ENCODE results near the gene PLXNA2. TPM values are rescaled to one million over a fixed set of nuclear protein-coding genes. Genes with fewer than 3 reads are reported as not detected.

Gene PLXNA2
- total RNA-seq, 2 experiments from 2014 or later, result 0.08 TPM; not detected in 1

DNA sequence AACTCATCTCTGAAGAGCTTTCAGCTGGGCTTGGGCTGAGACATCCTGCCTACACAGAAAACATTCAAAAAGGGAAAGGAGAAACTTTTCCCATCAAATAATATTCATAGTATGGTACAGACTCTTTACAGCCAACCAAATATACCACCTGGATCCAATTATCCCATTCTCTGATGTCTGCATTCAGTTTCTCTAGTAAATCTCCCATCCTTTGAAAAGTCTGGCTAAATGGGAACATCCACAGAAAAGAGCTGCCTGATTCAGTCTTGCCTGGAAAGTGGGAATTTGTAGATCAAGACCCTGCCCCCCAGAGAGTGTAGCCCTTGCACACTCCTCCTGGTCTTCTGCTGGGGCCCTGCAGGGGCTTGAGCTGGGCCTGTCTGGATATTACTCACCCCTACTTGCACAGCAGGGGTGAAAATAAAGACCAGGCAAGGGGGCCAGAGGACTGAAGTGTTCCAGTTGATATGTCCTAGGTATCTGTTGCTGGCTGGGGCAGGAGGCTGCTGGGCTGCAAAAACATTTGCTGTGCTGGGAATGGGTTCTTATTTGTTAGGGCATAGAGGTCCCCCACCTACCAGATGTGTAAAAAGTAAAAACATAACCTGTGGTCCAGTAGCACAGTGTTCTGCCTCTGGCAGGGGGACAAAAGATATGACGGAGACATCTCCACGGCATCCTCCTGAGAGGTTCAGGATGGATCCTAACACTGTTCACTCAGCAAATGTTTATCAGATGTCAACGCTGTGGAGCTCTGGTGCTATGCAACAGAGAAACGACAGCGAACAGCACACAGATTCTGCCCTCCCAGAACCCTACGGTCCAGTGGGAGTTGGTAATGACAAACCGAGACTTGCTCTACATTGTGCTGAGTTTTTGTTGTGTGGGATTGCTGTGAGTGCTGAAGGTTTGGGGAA is 140.3 kb downstream of the PLXNA2 start:
- H3K27me3 Mint-ChIP-seq, result no peaks in the 10 kb centered on the region
- no peak overlapping the region for H3K27ac Mint-ChIP-seq
- H3K36me3 Mint-ChIP-seq, result no peaks in the 10 kb centered on the region
- no peaks in the 10 kb centered on the region for H3K4me1 Mint-ChIP-seq
- H3K9me3 Mint-ChIP-seq, result no peaks in the 10 kb centered on the region
- no peak for DNase-seq
- H3K4me3 Mint-ChIP-seq, result no peak overlapping the region

DNA sequence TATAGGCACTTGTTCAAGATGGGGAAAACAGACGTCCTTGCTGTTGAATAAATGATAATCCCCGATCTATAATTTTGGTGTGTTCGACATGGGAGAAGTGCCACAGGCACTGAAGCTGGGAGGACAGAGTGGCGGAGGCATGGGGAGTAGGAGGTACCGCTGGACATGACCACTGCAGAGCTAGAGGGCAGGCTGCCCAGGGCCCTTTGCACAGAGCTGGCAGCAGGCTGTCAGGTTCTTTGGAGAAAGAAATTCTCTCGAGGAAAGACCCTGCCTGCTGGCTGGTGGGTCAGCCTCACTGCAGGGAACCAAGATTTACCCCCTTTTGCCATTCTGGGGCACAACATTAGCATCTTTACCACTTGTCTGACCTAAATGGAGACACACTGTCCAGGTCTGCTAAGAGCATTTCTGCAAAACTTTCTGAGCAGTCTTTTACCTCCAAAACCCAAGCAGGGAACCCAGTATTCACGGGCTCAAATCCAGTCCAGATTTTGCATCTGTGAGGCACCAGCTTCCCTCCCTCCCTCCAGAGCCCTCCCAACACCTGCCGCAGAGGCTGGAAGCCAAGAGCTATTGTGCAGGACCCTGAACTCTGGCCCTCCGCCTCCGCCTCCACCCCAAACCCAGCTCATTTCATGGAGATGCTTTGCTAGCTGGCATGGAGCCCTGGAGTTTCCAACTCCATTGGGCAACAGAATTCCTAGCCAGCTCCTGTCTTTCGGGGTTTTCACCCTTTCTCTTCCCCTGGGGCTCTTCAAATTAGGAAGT is 142.3 kb downstream of the PLXNA2 start:
- Mint-ChIP-seq H3K4me1 (no peaks in the 10 kb centered on the region), H3K9me3 (no peaks in the 10 kb centered on the region), H3K27me3 (no peaks in the 10 kb centered on the region), H3K36me3 (no peaks in the 10 kb centered on the region), H3K4me3 (no peak overlapping the region), H3K27ac (no peak overlapping the region)
- no peak for DNase-seq

DNA sequence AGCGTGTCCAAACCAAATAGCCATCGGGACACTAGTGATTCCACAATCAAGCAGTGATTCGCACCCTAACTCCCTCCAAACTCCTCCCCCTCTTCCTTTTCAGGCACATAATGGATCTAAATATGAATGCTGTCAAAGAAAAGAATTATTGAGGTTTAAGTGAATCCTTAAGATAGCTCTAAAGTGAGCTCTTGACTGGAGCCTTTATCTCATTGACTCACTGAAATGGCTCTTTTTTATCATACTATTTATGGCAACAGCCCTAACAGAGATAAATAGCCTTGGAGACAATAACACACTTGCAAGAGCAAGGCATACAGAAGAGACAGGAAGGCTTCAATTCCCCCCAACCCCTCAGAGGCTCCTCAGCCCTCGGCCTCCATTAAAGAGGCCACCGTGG is 143.3 kb downstream of the PLXNA2 start:
- H3K27ac Mint-ChIP-seq, result no peak overlapping the region
- H3K9me3 Mint-ChIP-seq, result no peaks in the 10 kb centered on the region

DNA sequence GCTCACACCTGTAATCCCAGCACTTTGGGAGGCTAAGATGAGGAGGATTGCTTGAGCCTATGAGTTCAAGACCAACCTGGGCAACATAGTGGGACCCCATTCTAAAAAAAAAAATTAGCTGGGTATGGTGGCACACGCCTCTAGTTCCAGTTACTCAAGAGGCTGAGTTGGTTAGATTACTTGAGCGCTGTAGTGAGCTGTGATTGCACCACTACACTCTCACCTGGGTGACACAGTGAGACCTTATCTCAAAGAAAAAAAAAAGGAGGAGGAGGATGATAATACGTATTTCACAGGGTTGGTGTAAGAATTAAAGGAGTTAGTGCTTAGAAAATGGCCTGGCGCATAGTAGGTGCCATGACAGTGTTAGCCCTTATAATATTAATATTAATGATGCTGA is 144.1 kb downstream of the PLXNA2 start:
- Mint-ChIP-seq H3K4me3 (no peak overlapping the region), H3K9me3 (no peaks in the 10 kb centered on the region), H3K4me1 (no peaks in the 10 kb centered on the region), H3K36me3 (no peaks in the 10 kb centered on the region), H3K27ac (no peak overlapping the region), H3K27me3 (no peaks in the 10 kb centered on the region)
- DNase-seq, result no peak

More for the DNA sequence above, 143.3 kb downstream of the PLXNA2 start:
- no peak overlapping the region for H3K4me3 Mint-ChIP-seq
- no peak for DNase-seq
- H3K36me3 Mint-ChIP-seq, result no peaks in the 10 kb centered on the region
- H3K27me3 Mint-ChIP-seq, result no peaks in the 10 kb centered on the region
- no peaks in the 10 kb centered on the region for H3K4me1 Mint-ChIP-seq

DNA sequence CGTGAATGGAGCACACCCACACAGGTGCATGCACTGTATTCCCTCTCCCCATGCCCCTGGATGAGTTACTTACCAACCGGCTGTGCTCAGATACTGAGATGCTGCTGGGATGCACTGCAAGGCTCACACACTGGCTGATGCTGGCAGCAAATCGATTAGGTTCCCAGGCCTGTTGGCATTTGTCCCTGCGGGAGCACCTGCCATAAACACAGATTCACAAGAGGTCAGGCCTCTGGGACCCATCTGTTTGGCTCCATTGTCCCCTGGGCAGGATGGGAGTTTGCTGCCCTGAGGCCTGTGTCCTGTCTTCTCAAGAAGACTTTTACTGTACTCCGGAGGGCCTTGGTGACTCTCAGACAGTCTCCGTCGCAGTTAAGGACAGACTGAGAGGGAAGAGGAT is 145.4 kb downstream of the PLXNA2 start:
- no peak for DNase-seq
- Mint-ChIP-seq H3K27me3 (no peaks in the 10 kb centered on the region), H3K9me3 (no peaks in the 10 kb centered on the region), H3K4me3 (no peak overlapping the region), H3K27ac (no peak overlapping the region), H3K4me1 (no peaks in the 10 kb centered on the region), H3K36me3 (no peaks in the 10 kb centered on the region)

DNA sequence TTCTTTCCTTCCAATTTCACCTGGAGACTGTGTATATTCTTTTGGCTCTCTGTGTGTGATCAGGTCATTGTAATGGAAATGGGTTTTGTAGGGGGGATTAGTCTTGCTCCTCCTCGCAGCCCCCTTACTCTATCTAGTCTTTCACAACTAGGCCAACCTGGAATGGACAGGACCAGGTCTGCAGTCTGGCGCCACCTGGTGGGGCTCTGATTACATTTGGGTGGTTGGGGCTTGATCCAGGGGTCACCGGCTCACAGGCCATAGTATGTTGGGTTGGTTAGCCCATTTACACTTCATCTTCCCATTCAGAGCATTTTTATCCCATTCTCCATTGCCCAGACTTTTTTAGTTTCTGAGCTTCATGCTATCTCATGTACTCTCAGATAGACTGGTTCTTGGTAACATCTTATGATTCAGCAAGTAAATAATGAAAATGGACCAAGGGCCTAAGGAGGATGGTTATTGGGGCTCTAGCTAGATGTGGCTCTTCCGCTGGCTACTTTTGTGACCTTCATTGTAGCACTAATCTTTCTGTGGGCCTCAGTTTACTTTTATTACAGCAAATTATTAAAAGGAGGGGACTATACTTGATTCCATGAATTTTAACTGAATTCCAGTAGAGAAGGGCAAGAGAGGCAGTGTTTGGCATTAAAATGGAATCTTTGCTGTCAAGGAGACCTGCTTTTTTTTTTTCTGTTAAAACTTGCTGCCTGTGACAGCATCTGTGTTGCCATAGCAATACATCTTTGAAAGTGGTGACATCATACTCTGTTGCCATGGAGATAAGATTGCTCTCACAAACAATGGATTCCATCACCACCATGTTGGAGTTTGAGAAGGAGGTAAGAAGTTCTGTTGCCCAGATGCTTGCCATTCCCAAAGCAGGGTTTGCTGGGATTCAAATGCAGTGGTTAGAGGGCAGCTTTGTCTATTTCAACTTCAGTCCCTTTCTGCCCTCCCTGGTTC is 150.1 kb downstream of the PLXNA2 start:
- H3K4me1 Mint-ChIP-seq, result peaks cover 2% of the 10 kb centered on the region
- H3K9me3 Mint-ChIP-seq, result no peaks in the 10 kb centered on the region
- DNase-seq, result peak; percentile 61
- H3K27me3 Mint-ChIP-seq, result no peaks in the 10 kb centered on the region
- no peak overlapping the region for H3K27ac Mint-ChIP-seq
- no peak overlapping the region for H3K4me3 Mint-ChIP-seq
- H3K36me3 Mint-ChIP-seq, result no peaks in the 10 kb centered on the region

DNA sequence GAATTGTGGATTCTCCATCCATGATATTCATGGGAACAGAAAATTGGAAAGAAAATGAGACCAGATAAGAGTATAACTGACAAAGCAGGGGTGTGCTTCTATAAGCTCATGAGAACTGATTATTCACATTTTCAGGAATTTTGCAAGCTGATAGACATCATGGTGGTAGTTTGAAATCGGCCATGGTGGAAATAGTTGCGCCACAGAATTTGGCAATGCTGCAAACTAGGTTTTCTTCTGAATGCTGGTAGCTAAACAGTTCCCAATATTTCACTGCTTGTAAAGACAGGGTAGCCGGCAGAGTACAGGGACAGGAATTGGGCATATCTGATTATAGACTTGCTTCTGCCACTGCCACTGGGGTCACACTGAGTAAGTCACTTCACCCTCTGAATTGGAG is 151.1 kb downstream of the PLXNA2 start:
- Mint-ChIP-seq H3K4me3 (no peak overlapping the region), H3K27ac (no peak overlapping the region), H3K4me1 (peaks cover 9% of the 10 kb centered on the region), H3K9me3 (no peaks in the 10 kb centered on the region), H3K36me3 (no peaks in the 10 kb centered on the region), H3K27me3 (no peaks in the 10 kb centered on the region)
- DNase-seq, result no peak

DNA sequence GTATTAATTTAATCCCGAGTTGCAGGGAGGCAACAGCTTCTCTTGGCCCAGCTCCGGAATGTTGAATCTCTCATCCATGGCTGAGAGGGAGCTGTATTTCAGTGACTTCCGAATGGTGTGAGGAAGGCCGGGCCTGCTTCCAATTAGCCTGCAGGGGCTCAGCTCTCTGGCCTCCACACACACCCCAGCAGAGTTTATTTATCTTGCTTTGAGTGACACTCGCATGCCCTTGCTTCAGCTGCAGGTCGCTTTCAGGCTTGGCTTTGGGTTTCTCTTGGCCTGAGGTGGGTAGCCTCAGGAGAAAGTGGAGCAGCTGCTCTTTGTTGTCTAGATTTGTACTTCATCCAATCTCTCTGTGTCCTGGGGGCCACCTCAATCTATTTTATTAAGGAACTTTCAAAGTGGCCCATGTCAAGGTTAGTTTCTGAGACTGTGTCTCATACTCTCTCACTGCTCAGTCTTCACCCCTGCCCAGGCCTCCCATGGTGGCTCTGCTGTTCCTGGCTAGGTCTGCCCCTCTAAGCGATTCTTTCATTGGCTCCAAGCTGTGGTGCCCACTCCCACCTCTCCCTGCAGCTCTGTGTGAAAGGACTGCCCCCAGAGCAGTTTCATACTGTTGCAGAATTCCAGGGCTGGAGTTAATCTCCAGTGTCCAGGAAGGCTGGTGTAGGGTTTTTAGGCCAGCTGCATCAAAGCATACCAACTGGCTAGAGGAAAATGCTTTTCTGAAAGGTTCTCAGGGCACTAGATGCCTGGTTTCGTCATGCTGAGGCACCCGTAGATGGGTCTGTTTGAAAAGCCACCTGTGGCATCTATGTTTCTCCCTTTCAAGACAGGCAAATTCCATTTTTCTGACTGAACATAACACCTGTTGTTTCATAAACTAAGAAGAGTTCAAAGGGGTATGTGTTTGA is 153.5 kb downstream of the PLXNA2 start:
- H3K4me1 Mint-ChIP-seq, result peaks cover 29% of the 10 kb centered on the region
- DNase-seq, result no peak
- no peaks in the 10 kb centered on the region for H3K36me3 Mint-ChIP-seq
- H3K27ac Mint-ChIP-seq, result no peak overlapping the region
- no peaks in the 10 kb centered on the region for H3K27me3 Mint-ChIP-seq
- no peak overlapping the region for H3K4me3 Mint-ChIP-seq
- no peaks in the 10 kb centered on the region for H3K9me3 Mint-ChIP-seq

DNA sequence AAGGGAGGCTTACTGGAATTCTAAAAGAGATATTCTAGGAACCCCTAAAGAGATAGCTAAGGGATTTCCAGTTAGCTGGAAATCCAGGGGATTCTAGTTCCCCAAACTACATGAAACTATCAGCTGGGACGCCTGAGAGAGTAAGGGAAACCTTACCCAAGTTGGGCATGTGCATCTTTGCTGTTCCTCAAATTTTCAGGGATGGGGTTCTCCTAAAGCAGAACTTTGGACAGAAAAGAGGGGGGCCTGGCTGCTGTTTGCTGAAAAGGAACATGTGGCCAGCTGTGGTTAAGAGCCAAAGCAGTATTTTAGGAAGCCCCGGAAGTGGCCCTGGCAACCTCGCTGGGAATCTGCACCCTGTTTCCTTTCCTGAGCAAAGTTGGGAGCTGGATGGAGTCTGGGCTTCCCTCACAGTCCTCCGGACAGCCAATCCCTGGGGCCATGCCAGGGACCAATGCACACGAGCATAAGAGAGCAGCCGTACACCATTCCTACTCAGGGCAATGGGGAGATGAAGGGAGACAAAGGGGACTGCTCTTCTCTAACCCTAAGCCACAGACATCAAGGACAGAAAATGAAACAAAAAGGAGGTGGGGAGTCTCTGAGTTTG is 154.3 kb downstream of the PLXNA2 start:
- Mint-ChIP-seq H3K27ac (no peak overlapping the region), H3K9me3 (no peaks in the 10 kb centered on the region), H3K36me3 (no peaks in the 10 kb centered on the region), H3K27me3 (no peaks in the 10 kb centered on the region), H3K4me1 (peaks cover 30% of the 10 kb centered on the region), H3K4me3 (no peak overlapping the region)
- no peak for DNase-seq

DNA sequence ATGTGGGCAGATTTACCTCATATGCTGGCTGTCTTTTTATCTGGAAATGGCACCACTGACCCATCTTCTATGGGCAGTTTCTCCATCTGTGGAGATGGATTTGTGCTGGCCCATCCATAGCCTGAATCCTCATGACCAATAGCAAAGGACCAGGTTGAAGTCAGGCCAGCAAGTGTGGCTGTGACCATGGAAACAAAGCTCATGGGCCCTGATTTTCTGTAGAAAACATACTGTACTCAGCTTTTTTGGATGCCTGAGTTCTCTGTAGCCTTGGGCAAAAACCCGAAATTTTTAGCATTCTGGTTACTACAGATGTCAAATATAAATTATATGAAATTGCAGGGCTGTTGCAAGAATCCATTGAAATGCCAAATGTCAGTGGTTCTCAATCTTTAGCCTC is 155.0 kb downstream of the PLXNA2 start:
- Mint-ChIP-seq H3K27me3 (no peaks in the 10 kb centered on the region), H3K36me3 (no peaks in the 10 kb centered on the region), H3K9me3 (no peaks in the 10 kb centered on the region), H3K4me1 (peaks cover 30% of the 10 kb centered on the region), H3K4me3 (no peak overlapping the region), H3K27ac (no peak overlapping the region)
- no peak for DNase-seq

DNA sequence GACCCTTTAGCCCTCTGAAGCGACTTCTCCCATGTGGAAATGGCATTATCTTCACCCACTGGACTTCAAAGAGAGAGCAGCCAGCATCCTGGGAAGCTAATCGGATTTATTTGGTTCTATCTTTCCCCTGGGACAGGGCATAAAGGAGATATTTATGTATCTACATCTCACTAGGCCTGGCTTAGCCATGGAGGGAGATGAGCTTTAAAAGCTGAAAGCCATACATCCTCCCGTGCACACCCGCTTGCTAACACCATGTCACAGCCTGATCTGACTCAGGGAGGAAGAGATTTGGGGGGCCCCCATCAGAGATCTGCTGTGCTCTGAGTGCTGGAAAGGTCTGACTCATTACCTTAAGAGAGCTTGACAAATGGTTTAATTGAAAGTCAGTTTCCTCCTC is 155.9 kb downstream of the PLXNA2 start:
- H3K9me3 Mint-ChIP-seq, result no peaks in the 10 kb centered on the region
- H3K27me3 Mint-ChIP-seq, result no peaks in the 10 kb centered on the region
- DNase-seq, result no peak
- H3K36me3 Mint-ChIP-seq, result no peaks in the 10 kb centered on the region
- H3K4me1 Mint-ChIP-seq, result peaks cover 28% of the 10 kb centered on the region
- H3K27ac Mint-ChIP-seq, result no peak overlapping the region
- no peak overlapping the region for H3K4me3 Mint-ChIP-seq

DNA sequence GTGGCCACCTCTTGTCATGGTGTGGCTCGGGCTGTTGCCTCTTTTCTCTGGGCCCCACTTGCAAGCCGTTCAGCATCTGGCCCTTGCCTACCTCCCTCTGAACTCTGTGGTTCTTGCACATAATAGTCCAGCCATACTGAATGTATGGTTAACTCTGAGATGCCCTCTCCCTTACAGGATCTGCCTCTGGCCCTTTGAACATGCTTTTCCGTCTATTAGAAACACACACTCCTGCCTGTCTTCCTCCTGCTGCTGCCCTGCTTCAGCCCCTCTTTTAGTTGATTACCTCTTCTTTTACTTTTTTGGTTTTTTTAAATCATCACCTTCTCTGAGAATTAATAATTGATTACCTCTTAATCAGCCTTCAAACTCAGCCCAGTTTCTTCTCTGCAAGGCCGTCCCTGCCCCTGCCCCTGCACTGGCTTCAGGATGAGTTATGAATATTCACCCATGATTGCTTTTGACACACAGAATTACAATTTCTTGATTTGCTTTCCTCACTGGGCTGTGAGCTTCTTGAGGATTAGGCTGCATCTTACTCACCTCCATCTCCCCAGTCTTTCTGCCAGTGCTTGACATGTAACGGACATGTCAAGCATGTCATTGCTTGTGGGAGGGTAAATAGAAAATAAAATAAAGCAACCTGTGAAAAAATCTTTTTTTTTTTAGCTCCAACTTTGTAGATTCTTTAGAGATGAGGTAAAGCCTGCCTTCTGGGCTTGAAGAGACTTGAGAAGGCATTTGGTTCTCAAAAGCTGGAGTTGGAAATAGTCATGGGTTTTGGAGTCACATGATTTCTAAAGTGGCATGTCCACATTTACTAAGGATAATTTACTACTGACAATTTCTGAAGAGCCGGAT is 158.3 kb downstream of the PLXNA2 start:
- no peaks in the 10 kb centered on the region for H3K36me3 Mint-ChIP-seq
- peaks cover 28% of the 10 kb centered on the region for H3K4me1 Mint-ChIP-seq
- H3K27me3 Mint-ChIP-seq, result no peaks in the 10 kb centered on the region
- DNase-seq, result no peak
- no peaks in the 10 kb centered on the region for H3K9me3 Mint-ChIP-seq
- H3K4me3 Mint-ChIP-seq, result peak overlapping the region; percentile 75
- H3K27ac Mint-ChIP-seq, result peak overlapping the region; percentile 88

DNA sequence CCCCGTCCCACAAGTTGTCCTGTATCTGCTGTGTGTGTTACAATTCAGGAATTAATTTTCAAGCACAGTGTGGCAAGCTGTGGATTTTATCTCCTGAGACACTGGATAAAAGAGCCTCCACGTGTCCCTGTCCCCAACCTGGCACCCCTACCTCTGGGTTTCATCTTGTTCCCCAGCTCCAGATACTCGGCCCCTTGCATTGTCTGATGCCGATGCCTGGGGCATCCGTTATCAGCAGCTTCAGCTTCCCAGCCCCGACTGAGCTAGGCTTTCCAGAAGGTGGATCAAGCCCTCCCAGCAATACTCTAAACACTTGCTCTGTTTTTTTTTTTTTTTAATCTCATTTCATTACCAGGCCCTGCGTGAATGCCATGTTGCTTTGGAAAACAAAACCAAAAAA is 159.4 kb downstream of the PLXNA2 start:
- Mint-ChIP-seq H3K4me1 (peaks cover 28% of the 10 kb centered on the region), H3K27ac (no peak overlapping the region), H3K36me3 (no peaks in the 10 kb centered on the region), H3K9me3 (no peaks in the 10 kb centered on the region), H3K4me3 (no peak overlapping the region), H3K27me3 (no peaks in the 10 kb centered on the region)
- no peak for DNase-seq
